ENCODE data around the gene TSPAN4. TPM values are rescaled to one million over a fixed set of nuclear protein-coding genes. Genes with fewer than 3 reads are reported as not detected.

The TSPAN4 gene
- total and polyA plus RNA-seq, 10 of the 15 experiments (the other 5 are each of a cell fraction or from before 2014, with no cell fraction given) = 0.37 to 14.0 (median 8.5) TPM; not detected in 1

DNA sequence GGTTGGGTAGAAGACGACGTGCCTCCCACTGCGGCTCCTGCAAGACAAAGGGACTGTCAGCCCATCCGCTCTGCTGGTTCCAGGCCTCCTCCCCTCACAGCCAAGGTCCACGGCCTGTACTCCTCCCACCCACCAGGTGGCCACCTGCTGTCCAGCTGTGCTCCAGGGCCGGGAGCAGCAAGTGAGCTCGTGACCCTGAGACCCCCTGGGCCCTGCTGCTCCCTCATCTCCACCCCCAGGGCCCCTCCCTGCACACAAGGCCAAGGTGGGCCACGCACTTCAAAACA is 27.4 kb downstream of the TSPAN4 start:
- no peaks in the 10 kb centered on the region for H4K20me1 ChIP-seq (ENCODE audit: control insufficient read depth, insufficient read depth)
- H3K4me3 ChIP-seq = no peak overlapping the region
- BruUV-seq (replicated peaks) = no TSS peak
- in situ Hi-C loops (cut with MboI) (no loop called here), intact Hi-C loops (cut with micrococcal nuclease; ENCODE audit: unreplicated experiment) (no loop called here)
- no peaks in the 10 kb centered on the region for H3K4me1 ChIP-seq (ENCODE audit: control insufficient read depth, insufficient read depth, low read length)
- no peak for DNase-seq (ENCODE audit: low read depth, low spot score)
- no peak overlapping the region for H3K27ac ChIP-seq (ENCODE audit: control insufficient read depth, insufficient read depth)
- SMC1A ChIA-PET (ENCODE audit: uncharacterized antibody, unreplicated experiment) = no interaction called here
- H3K36me3 ChIP-seq (ENCODE audit: control insufficient read depth in 2 of 2, insufficient read depth in 2 of 2, low read length in 1 of 2) = no peaks in the 10 kb centered on the region; a peak in 1 of 4 replicates
- no peak overlapping the region for H3K4me2 ChIP-seq (ENCODE audit: control insufficient read depth, insufficient read depth)
- no peaks in the 10 kb centered on the region for H3K9me3 ChIP-seq (replicated peaks; ENCODE audit: control insufficient read depth, insufficient read depth, low read length)
- RAD21 ChIA-PET (ENCODE audit: unreplicated experiment) = no interaction called here
- TF ChIP-seq, protein P1, sequence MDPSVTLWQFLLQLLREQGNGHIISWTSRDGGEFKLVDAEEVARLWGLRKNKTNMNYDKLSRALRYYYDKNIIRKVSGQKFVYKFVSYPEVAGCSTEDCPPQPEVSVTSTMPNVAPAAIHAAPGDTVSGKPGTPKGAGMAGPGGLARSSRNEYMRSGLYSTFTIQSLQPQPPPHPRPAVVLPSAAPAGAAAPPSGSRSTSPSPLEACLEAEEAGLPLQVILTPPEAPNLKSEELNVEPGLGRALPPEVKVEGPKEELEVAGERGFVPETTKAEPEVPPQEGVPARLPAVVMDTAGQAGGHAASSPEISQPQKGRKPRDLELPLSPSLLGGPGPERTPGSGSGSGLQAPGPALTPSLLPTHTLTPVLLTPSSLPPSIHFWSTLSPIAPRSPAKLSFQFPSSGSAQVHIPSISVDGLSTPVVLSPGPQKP (IDR thresholded peaks at IDR 0.05; ENCODE audit: low read depth, low read length) = no peak
- TF ChIP-seq HDGF (IDR thresholded peaks at IDR 0.05) (no peak), POU2F2 (IDR thresholded peaks at IDR 0.05; ENCODE audit: borderline replicate concordance, low read depth, low read length) (no peak), JUNB (IDR thresholded peaks at IDR 0.05) (no peak), CREB1 (IDR thresholded peaks at IDR 0.05; ENCODE audit: low read depth) (no peak), NRF1 (conservative IDR thresholded peaks at IDR 0.05; ENCODE audit: low read depth, low read length) (no peak), HDAC6 (IDR thresholded peaks at IDR 0.05; ENCODE audit: unreplicated experiment) (no peak), GATAD2B (conservative IDR thresholded peaks at IDR 0.05; ENCODE audit: low read depth) (no peak), TCF12 (IDR thresholded peaks at IDR 0.05; ENCODE audit: low read depth, low read length) (no peak), ZNF207 (IDR thresholded peaks at IDR 0.05; ENCODE audit: borderline replicate concordance) (no peak), BCL11A (IDR thresholded peaks at IDR 0.05; ENCODE audit: low read depth, low read length) (no peak), POLR2AphosphoS5 (IDR thresholded peaks at IDR 0.05; ENCODE audit: low read length) (no peak)
- TF ChIP-seq, protein P2, sequence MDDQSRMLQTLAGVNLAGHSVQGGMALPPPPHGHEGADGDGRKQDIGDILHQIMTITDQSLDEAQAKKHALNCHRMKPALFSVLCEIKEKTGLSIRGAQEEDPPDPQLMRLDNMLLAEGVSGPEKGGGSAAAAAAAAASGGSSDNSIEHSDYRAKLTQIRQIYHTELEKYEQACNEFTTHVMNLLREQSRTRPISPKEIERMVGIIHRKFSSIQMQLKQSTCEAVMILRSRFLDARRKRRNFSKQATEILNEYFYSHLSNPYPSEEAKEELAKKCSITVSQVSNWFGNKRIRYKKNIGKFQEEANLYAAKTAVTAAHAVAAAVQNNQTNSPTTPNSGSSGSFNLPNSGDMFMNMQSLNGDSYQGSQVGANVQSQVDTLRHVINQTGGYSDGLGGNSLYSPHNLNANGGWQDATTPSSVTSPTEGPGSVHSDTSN (IDR thresholded peaks at IDR 0.05; ENCODE audit: insufficient replicate concordance, low read depth, low read length) = no peak
- TF ChIP-seq, protein P3, sequence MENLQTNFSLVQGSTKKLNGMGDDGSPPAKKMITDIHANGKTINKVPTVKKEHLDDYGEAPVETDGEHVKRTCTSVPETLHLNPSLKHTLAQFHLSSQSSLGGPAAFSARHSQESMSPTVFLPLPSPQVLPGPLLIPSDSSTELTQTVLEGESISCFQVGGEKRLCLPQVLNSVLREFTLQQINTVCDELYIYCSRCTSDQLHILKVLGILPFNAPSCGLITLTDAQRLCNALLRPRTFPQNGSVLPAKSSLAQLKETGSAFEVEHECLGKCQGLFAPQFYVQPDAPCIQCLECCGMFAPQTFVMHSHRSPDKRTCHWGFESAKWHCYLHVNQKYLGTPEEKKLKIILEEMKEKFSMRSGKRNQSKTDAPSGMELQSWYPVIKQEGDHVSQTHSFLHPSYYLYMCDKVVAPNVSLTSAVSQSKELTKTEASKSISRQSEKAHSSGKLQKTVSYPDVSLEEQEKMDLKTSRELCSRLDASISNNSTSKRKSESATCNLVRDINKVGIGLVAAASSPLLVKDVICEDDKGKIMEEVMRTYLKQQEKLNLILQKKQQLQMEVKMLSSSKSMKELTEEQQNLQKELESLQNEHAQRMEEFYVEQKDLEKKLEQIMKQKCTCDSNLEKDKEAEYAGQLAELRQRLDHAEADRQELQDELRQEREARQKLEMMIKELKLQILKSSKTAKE (IDR thresholded peaks at IDR 0.05; ENCODE audit: low read depth, poor library complexity, severe bottlenecking) = no peak
- TF ChIP-seq, protein P4, sequence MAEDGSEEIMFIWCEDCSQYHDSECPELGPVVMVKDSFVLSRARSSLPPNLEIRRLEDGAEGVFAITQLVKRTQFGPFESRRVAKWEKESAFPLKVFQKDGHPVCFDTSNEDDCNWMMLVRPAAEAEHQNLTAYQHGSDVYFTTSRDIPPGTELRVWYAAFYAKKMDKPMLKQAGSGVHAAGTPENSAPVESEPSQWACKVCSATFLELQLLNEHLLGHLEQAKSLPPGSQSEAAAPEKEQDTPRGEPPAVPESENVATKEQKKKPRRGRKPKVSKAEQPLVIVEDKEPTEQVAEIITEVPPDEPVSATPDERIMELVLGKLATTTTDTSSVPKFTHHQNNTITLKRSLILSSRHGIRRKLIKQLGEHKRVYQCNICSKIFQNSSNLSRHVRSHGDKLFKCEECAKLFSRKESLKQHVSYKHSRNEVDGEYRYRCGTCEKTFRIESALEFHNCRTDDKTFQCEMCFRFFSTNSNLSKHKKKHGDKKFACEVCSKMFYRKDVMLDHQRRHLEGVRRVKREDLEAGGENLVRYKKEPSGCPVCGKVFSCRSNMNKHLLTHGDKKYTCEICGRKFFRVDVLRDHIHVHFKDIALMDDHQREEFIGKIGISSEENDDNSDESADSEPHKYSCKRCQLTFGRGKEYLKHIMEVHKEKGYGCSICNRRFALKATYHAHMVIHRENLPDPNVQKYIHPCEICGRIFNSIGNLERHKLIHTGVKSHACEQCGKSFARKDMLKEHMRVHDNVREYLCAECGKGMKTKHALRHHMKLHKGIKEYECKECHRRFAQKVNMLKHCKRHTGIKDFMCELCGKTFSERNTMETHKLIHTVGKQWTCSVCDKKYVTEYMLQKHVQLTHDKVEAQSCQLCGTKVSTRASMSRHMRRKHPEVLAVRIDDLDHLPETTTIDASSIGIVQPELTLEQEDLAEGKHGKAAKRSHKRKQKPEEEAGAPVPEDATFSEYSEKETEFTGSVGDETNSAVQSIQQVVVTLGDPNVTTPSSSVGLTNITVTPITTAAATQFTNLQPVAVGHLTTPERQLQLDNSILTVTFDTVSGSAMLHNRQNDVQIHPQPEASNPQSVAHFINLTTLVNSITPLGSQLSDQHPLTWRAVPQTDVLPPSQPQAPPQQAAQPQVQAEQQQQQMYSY (CRISPR knock-in tag; IDR thresholded peaks at IDR 0.05) = no peak
- H3K9ac ChIP-seq (ENCODE audit: control insufficient read depth, insufficient read depth, low read length) = no peak overlapping the region
- H2AFZ ChIP-seq (ENCODE audit: control insufficient read depth, low read depth, low read length) = no peak overlapping the region
- 48% methylated on average over 8 of the region's 8 CpGs for WGBS (ENCODE audit: insufficient coverage, insufficient replicate concordance, low lambda C conversion rate, missing lambda C conversion rate)
- no peak for FAIRE-seq
- H3K79me2 ChIP-seq (ENCODE audit: control insufficient read depth, insufficient read depth, low read length) = no peaks in the 10 kb centered on the region
- POLR2A ChIA-PET = no interaction called here
- 0 out of 3 replicates have a peak, but pooled peaks have one; percentile 16 for ATAC-seq
- no peaks in the 10 kb centered on the region for H3K27me3 ChIP-seq (replicated peaks in 1 of 2; ENCODE audit: control insufficient read depth in 2 of 2, insufficient read depth in 2 of 2, low read length in 1 of 2)
- CTCF ChIA-PET = no interaction called here
